DMS114 treated with DMSO at 0.1 percent for 48 hours (cell line): ENCODE measurements around the gene RAB14.
"Not testable (repeated sequence)": the region's sequence is repeated elsewhere in the genome, so short reads cannot be mapped to it uniquely, and the experiment has no call there.

Source experiments
- DNase-seq: peaks from one replicate; lab custom pipeline; 2025; ENCODE audit not compliant: unreplicated experiment; lab: John Stamatoyannopoulos, UW

Gene RAB14

GRCh38 chr9:121169094-121169601 is 32.5 kb downstream of the RAB14 start:
- no peak for DNase-seq

GRCh38 chr9:121168052-121168451 is 33.6 kb downstream of the RAB14 start:
- DNase-seq: no peak

GRCh38 chr9:121160025-121160424 is 41.6 kb downstream of the RAB14 start:
- no peak for DNase-seq

- DNase-seq: no peak
These were observed 43.7 kb downstream of the RAB14 start for GRCh38 chr9:121157939-121158338.

- no peak for DNase-seq
These were observed 45.4 kb downstream of the RAB14 start for GRCh38 chr9:121156263-121156731.

- DNase-seq: no peak
These were observed 46.9 kb downstream of the RAB14 start for GRCh38 chr9:121154782-121155181.

- no peak for DNase-seq
These were observed 48.0 kb downstream of the RAB14 start for GRCh38 chr9:121153642-121154041.

- DNase-seq: no peak
These were observed 51.5 kb downstream of the RAB14 start for GRCh38 chr9:121150188-121150587.

- no peak for DNase-seq
These were observed 57.2 kb downstream of the RAB14 start for GRCh38 chr9:121144482-121144881.

GRCh38 chr9:121143771-121144170 is 57.9 kb downstream of the RAB14 start:
- no peak for DNase-seq

GRCh38 chr9:121141706-121142105 is 60.0 kb downstream of the RAB14 start:
- DNase-seq: no peak

- no peak for DNase-seq
These were observed 60.4 kb downstream of the RAB14 start for GRCh38 chr9:121141306-121141705.

- DNase-seq: no peak
These were observed 61.5 kb downstream of the RAB14 start for GRCh38 chr9:121140162-121140561.

- no peak for DNase-seq
These were observed 62.7 kb downstream of the RAB14 start for GRCh38 chr9:121138973-121139372.

GRCh38 chr9:121138561-121138960 is 63.1 kb downstream of the RAB14 start:
- no peak for DNase-seq

GRCh38 chr9:121135642-121136041 is 66.0 kb downstream of the RAB14 start:
- DNase-seq: no peak

GRCh38 chr9:121133104-121133816 is 68.4 kb downstream of the RAB14 start:
- no peak for DNase-seq

- DNase-seq: not testable (repeated sequence)
These were observed 72.3 kb downstream of the RAB14 start for GRCh38 chr9:121129384-121129783.
